HL-60/S4 treated with phorbol 12-myristate 13-acetate at 8.2 ng/mL for 4 days and 3 days (cell line): Measurements from ENCODE around the gene KIRREL3.

Source experiments
- in situ Hi-C: fragments of 300-500 bp; cut with MboI; formaldehyde crosslinking; loops from 2 replicates; pipeline ENCODE4 v1.15.0; 2022; ENCODE audit warnings: low sequenced_read_pairs

KIRREL3 gene

DNA sequence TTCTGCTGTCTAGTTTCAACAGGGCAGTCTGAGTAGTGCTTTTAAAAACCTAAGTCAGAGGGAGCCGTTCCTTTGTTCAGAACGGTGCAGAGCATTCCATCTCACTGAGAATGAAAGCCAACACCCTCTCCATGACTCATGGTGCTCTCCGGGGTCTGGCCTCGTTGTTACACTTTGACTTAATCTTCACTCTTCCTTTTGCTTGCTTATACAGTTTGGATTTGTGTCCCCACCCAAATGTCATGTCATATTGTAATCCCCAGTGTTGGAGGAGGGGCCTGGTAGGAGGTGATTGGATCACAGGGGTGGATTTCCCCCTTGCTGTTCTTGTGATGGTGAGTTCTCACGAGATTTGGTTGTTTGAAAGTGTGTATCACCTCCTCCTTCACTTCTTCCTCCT, 352.8 kb downstream of the KIRREL3 start:
- in situ Hi-C loops = no loop called here

DNA sequence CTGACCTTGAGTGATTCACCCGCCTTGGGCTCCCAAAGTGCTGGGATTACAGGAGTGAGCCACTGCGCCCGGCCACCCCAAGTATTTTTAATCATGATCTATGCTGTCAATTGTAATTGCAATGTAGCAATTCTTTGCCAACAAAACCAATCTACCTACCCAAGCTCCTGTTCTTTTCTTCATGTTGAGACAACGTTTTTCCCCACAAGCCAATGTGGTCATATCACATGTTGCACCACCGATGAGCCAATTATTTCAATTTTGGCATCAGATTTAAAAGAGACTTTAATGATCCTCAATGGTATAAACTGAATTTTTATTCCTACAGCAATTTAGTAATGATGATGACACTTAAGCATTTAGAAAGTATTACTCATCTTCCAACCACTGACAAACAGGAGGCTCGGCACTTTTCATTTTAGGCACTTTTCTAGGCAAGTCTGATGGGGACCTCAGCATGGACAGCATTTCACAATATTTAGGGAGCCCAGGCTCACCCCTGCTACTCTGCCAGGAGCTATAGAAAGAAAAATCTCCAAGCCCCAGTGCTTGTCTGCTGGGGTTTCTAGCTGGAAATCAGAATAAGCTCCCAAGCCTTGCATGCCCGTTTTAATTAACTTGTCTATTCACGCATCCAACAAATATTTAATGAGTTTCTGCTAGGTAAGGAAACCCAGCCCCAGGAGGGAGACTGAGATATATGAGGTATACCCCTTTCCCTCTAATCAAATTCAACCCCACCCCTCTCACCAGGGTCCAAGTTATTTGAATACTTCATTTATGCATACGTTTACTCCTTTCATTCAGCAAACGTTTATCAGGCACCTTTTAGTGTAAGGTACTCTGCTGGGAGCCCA, 353.6 kb downstream of the KIRREL3 start:
- in situ Hi-C loops = no loop called here

DNA sequence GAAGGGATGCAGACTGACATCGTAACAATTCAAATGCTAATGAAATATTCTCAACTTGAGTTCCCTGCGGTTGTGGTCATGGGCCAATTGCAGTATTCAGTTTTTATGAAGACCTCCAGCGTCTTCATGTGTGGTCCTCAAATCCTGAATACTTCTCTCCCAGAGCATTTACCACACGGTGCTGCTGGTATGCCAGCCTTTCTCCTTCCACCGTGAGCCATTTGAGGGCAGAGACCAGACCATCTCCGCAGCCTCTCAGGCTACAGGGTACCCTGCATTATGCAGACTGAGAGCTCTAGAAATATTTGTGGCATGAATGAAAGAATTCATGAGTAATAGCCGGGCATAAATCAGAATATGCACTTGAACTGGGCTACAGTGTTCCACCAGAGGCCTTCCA, 355.4 kb downstream of the KIRREL3 start:
- in situ Hi-C loops = no loop called here

DNA sequence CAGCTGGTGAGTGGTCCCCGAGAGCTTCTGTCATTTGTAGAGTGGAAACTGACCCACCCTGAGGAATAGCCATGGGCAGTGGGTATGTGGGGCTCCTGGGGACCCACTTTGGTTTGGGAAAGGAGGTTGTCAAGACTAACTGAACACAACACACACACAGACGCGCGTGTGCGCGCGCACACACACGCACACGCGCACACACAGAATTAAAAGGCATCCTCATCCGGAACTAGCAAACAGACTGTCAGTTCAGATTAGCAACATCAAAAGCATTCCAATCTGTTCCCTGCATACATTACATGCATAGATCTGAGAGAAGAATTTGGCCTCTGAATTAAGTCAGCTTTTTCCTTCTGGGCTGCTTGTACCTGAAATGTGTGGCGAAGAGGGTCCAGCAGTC, 360.4 kb downstream of the KIRREL3 start:
- in situ Hi-C loops = no loop called here

DNA sequence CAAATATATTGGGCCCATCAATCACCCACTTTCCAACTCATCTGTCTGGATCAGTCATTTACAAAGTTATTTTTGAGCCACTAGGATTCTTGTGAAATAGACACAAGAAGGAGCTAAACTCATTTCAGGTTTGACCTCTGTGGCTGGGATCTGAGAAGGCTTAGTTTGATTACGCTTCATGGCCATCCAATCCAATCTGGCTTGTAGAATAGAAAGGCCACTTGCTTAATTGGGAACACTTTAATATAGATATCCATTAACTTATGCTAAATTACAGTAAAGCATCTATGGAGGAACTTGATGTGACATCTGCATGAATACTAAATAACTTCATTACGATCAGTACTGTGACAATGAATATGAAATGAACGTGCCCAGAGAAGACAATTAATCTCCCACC, 360.9 kb downstream of the KIRREL3 start:
- in situ Hi-C loops = no loop called here

DNA sequence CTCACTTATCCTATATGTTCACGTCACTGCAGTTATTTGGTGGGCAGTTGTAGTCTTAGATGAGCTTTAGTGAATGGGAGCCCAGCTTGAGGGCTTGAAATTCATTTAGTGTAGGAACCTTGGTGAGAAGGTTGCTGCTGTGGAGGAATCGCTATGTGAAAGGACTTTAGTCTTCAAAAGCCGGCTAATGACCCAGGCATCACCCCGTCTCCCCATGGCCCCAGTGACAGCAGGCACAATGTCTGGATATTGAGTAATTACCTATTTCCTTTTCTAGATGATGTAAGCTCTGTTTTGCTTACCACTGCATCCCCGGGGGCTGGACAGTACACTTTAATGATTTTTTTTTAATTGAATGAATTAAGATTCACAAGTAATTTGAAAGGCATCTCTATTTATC, 361.9 kb downstream of the KIRREL3 start:
- in situ Hi-C loops = no loop called here

DNA sequence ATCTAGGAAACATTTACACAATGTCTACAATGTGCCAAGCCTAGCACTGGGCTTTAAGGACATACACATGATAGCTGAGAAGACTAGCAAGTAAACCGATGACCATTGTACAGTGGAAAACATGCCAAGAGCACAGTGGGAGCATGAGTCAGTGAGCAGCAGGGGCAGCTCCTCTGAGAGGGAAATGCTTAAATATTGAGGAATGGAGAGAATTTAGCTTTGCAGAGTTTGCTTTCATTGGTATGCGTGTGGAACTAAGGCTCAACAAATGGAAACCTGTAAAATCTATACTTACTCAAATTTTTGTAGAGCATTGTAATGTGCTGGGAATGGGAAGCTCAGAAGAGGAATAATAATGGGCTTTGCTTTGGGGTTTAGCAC, 362.8 kb downstream of the KIRREL3 start:
- in situ Hi-C loops = no loop called here

DNA sequence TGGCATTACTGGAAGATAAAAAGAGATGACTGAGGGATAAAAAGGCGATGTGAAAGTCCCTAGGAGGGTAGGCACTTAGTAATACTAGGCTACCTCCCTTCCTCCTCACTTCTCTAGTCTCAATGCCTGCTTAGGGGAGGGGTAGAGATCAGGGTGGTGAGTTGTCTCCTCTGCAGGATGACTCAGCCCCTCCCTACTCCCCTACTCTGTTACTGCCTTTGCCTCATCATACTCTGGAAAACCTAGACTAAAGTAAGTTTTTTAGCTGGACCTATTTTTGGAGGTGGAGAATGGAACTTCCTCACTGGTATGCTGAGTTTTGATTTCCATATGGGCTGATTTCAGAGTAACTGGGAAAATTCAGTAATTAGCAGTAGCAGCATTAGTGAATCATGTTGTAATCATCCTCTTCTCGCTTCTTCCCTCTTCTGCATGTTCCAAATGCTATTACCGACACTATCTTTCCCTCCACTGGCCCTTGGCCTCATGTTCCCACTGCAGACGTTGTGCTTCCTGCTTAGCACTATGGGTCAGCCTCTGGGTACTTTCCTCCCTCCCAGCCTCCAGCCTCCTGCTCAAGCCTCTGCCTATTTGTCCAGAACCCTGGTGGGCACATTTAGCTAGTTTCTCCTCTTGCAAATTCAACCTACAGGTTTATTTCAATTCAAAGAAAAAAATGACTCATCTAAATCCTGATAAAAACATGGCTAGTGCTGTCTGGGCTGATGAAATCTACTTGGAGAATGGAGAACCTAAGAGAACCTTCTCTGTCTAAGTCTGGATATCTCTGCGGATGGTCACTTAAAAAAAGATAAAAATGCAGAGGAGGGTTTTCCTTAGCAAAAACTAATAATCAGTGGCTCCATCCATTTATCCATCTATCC, 363.4 kb downstream of the KIRREL3 start:
- in situ Hi-C loops = no loop called here

DNA sequence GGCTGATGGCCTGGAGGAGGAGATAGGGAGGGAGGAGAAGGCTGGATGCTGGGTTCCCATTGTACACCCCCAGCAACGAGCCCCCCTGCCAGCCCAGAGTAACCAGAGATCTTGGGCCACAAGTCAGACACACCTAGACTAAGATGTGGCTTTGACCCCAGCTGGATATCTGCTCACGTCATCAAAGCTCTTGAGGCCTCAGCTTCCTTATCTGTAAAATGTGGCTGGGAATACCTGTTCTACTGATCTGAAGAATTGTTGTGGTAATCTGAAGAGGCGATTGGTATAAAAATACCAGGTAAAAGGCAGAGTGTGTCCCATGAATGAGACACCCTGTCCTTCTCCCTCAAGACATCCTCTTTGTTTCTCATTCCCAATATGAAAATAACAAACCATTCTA, 365.1 kb downstream of the KIRREL3 start:
- in situ Hi-C loops = no loop called here

DNA sequence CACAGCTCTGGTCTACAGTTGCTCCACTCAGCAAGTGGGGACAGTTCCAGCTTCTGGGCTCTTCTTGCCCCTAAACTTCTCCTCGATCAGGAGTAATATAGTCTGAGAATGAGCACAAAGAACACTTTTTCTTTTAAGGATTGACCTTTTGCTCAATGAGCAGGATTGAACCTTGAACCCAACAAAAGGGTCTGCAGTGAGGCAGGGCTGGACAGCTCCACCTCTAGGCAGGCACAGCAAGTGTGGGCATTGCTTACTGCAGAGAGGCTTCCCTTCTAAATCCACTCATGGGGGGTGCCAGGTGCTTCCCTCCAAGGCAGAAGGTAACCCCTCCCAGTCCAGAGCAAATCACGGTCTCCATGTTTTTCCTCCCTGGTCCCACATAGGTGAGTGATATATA, 365.6 kb downstream of the KIRREL3 start:
- in situ Hi-C loops = no loop called here

DNA sequence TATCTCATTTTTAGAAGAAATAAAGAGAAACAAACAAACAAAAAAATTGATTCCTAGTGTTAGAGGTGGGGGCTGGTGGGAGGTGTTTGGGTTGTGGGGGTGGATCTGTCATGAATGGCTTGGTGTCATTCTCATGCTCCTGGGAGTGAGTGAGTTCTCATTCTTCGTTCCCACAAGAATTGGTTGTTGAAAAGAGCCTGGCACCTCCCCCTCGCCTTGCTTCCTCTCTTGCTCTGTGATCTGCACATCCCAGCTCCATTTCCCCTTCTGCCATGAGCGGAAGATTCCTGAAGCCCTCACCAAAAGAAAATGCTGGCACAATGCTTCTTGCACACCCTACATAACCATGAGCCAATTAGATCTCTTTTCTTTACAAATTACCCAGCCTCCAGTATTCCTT, 367.2 kb downstream of the KIRREL3 start:
- in situ Hi-C loops = no loop called here

DNA sequence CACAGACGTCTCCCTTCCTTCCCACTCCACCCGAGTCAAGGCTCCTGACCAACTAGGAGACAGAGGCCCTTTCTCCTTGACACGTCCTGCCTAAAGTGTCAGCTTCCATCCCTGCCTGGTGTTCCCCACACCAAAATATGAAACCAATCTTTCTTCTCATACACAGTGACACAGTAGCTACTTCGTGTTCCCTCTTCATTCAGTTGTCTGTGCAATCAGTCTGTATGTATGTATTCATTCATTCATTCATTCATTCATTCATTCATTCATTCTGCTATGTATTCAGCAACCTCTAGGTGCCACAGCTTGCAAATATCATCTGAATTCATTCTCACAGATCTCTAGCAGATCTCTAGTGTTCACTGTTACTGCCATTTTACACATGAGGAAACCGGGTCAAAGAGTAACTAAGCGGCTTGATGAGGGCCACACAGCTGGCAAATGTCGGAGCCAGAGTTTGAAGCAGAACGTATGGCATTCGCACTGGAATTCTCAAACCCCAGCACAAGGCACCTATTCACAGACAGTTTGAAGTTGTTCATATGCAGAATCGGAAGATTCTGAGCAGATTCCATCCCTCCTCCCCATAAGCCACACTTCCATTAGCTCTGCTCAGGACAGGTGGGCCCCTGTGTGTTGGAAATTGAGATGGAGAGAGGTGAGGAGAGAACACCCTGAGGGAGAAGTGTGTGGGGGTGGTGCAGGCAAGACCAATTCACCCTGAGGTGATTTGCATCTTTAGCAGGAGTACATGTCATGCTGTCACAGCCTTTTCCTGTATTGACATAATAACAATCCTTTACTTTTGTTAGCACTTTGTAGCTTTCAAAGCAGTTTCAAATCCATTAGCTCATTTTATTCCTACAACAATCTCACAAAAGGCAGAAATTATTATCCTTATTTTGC, 369.4 kb downstream of the KIRREL3 start:
- in situ Hi-C loops = no loop called here

DNA sequence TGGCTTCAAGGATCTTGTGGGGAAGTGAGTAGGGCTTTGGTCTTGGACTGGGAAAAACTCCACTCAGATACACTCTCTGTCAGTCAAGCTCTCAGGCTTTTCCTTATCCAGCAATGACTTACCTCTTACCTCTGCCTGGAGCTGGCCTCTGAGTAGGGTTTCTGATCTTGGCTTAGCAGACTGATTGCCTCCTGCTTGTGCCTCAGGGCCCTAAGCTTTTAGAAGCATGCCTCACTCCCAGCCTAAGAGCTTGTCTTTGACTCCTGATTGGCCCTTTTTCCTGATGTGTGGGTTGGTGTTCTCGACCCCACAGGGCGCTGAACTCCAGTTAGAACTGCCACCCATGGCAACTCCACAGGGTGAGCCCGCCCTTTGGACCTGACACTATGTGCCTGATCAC, 370.1 kb downstream of the KIRREL3 start:
- in situ Hi-C loops = no loop called here

DNA sequence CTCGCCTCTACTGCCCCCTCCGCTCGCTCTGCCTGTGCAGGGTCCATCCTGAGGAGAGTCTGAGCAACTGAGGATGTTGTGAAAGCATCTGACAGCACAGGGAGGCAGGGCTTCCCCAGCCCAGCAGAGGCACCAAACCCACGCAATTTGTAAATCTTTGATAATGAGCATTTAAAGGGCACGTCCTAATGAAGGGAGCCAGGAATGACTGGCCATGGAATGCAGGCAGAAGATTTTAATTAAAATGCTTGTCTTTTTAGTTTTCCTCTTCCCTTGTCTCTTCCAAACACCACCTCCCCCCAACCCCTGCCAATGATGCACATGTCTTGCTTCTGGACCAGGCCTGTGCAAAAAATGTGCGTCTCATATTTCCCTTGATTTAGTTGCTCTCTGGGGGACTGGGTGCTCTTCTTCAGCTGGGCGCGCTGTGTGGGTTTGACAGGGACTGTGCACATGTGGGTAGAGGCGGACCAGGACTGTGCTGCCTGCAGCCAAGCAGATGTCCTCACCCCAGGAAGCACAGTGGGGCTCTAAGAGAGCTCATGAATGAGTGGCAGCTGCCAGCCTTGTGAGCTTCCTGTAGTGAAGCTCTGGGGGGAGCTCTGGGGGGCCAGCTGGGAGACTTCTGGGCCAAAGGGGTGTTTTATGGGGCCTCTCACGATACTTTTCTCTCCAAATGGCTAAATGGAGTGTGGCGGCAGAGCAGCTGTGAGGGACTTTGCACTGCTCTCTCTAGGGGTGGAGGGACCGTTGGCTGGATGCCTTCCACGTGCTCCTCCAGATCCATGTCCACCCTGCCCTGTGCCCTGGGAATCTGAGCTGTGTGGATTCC, 371.6 kb downstream of the KIRREL3 start:
- in situ Hi-C loops = no loop called here

DNA sequence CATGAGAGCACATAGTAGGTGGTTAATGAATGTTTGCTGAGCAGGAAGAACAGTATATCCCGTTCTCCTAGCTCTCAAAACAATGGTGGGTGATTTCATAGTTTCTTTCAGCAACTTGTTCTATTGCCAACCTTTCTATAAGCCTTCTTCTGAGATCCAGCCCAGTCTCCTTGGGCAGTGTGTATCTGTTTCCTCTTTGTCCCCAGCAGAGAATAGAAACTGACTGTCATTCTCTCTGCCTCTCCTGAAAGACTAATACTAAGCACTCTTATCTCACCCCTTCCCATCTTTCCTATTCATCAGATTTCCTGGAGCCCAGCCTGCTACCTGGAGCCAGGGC, 372.1 kb downstream of the KIRREL3 start:
- in situ Hi-C loops = no loop called here

DNA sequence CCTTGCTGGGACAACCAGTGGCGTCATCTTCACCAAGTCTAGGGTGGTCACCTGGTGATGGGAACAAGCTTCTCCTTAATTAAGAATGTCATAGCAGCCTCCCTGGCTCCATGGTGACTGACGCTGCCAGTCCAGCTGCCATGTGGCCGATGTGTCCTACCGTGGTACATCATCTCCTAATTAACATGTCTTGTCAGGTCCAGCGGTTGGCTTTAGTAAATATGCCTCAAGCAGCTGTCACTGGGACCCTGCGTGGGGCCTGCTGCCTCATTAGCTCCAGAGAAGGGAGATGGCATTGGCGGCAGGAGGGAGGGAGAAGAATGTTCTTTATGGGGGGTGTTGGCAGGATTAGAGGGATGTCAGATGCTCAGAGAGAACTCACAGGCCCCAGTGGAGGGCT, 373.1 kb downstream of the KIRREL3 start:
- in situ Hi-C loops = no loop called here

DNA sequence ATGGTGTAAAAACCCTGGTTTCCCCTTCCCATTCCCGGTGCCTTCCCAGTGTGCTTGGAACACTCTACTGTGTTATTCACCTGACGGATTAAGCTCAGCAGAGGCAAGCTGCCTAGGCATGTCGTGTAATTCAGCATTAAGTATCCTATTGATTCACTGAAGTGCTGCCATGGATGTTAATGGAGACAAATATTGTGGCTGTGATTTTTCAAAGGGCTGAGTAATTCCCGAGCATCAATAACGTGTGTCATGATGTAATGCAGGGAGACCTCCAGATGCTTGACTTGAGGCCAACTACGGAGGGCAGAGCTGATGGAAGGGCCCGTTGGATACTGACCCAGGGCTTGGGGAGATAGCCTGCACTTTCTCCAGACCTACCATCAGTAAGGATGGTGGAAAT, 376.1 kb downstream of the KIRREL3 start:
- in situ Hi-C loops = no loop called here

DNA sequence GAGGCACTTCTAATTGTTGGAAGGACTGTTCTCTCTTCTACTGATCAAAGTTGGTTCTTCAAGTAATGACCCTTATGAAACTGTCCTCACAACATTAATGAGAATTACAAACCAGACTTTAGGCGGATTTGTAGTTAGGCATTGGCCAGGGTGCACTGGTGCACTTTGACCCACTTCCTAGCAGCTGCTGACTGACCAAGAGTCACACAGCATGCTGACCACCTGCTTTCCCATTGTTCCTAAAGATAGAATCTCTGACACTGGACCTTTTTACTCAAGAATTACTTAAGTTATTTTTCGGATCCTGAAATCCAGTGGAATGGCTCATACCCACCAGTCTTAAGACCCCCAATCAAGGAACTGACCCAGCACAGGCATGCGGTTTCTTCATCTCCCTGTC, 381.1 kb downstream of the KIRREL3 start:
- in situ Hi-C loops = no loop called here

DNA sequence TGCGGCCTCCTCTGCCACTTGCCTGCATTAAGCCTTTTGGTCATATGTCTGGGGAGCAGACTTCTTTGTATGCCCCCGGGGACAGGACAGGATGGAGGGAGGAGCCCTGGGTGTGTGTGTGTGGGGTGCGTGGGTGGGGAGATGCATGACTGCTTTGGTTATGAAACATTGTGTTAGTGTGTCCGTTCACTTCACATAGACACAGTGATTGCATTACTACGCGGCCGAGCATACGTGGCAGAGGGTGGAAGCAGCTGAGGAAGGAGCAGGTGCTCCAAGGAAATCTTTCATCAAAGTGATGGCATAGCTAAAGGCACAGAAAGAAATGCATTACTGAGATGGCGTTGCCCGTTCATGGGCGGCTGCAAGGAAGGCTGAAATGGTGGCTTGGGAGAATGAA, 384.7 kb downstream of the KIRREL3 start:
- in situ Hi-C loops = no loop called here

DNA sequence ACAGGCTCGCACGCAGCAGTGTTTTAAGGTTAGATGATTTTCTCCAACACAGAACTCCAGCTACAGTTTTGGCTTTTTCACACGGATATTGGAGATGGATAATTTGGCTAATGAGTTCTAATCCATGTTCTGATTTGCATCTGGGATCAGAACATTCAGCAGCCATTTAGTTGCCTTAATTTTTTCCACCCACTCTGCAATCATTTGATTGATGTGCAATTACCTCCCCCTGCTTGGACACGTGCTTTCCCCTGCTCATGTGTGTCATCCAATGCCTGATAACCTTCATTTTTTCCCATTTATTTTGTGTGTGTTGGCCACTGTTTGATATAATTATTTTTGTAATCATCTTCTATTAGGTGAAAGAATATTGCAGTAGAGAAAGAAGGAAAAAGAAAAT, 387.3 kb downstream of the KIRREL3 start:
- in situ Hi-C loops = no loop called here
